Thyroid gland (tissue), 4 donors: Measurements from ENCODE around the gene HEPACAM. TPM values are rescaled to one million over a fixed set of nuclear protein-coding genes. Genes with fewer than 3 reads are reported as not detected.

Experiments used
- DNase-seq, 2 donors: peaks; one replicate each; pipeline ENCODE4 v3.0.0-alpha.2; 2019
- H3K27ac ChIP-seq, 3 donors: fragments of 200-600 bp; sonication (generic); 1 replicate in 2 of 3; 2 replicates in 1 of 3; pipeline ENCODE4 v1.5.1; 2016 to 2019; ENCODE audit warnings: mild to moderate bottlenecking in 1 of 3, moderate library complexity in 1 of 3
- H3K27me3 ChIP-seq: fragments of 200-600 bp; sonication (generic); one replicate; pipeline ENCODE4 v1.5.1; 2019
- H3K36me3 ChIP-seq, 2 donors: fragments of 200-600 bp; sonication (generic); one replicate each; pipeline ENCODE4 v1.5.1; 2016 to 2019
- H3K4me1 ChIP-seq, 2 donors: fragments of 200-600 bp; sonication (generic); one replicate each; pipeline ENCODE4 v1.5.1; 2017 to 2019
- H3K4me3 ChIP-seq, 3 donors: fragments of 200-600 bp; sonication (generic); replicated peaks in 1 of 3; 1 replicate in 2 of 3; 2 replicates in 1 of 3; pipeline ENCODE4 v1.5.1; 2016; ENCODE audit warnings: mild to moderate bottlenecking in 1 of 3
- H3K9me3 ChIP-seq: fragments of 200-600 bp; sonication (generic); one replicate; pipeline ENCODE4 v1.5.1; 2017
- CTCF ChIP-seq, 6 experiments: fragments of 200-600 bp in 3 of 6; fragments of 450-650 bp in 3 of 6; sonication (generic) in 3 of 6; IDR thresholded peaks; one replicate each; pipeline ENCODE4 v1.5.1; 2016 to 2019; ENCODE audit warnings: antibody characterized with exemption in 6 of 6, mild to moderate bottlenecking in 2 of 6, inconsistent platforms in 1 of 6, moderate library complexity in 1 of 6
- POLR2A ChIP-seq, 2 donors: fragments of 450-650 bp; IDR thresholded peaks; one replicate each; pipeline ENCODE4 v1.6.1; 2017; ENCODE audit warnings: antibody characterized with exemption in 2 of 2, mild to moderate bottlenecking in 2 of 2, moderate library complexity in 1 of 2
- WGBS, 2 donors: methylation state at CpG; one replicate each; pipeline ENCODE4 v1.1.5; 2017; 5-methylcytosine and 5-hydroxymethylcytosine counted together
- intact Hi-C: fragments of 100-400 bp; cut with DNase I; formaldehyde crosslinking; loops from one replicate; pipeline ENCODE4 v1.15.1; 2023
- total RNA-seq, 4 donors: library from RNA; depleted of rRNA; stranded (reverse); fragments of >200 nt; gene quantifications; one replicate each; pipeline ENCODE4 v1.2.3, GENCODE V29; 2016

Gene HEPACAM
- total RNA-seq, 4 donors from 2014 or later: 0.27 to 1.1 (median 0.45) TPM; not detected in 1

GRCh38 chr11:124889191-124890091, 46.4 kb downstream of the HEPACAM start:
- Histone ChIP-seq H3K4me3 (no peak overlapping the region), H3K27me3 (no peaks in the 10 kb centered on the region), H3K4me1 (peaks cover 0 to 10% of the 10 kb centered on the region in 2 donors), H3K27ac (no peak overlapping the region), H3K36me3 (no peaks in the 10 kb centered on the region), H3K9me3 (no peaks in the 10 kb centered on the region)
- DNase-seq: no peak
- intact Hi-C loops: no loop called here
- TF ChIP-seq CTCF (IDR thresholded peaks at IDR 0.05): no peak
- no peak for TF ChIP-seq POLR2A (IDR thresholded peaks at IDR 0.05)
- WGBS, 2 donors: 93 to 97% methylated on average over 2 of the region's 2 CpGs

GRCh38 chr11:124887667-124888013, 48.2 kb downstream of the HEPACAM start:
- Histone ChIP-seq H3K27me3 (no peaks in the 10 kb centered on the region), H3K36me3 (no peaks in the 10 kb centered on the region), H3K9me3 (no peaks in the 10 kb centered on the region), H3K4me3 (no peak overlapping the region), H3K4me1 (peaks cover 0 to 12% of the 10 kb centered on the region in 2 donors), H3K27ac (no peak overlapping the region)
- no peak for TF ChIP-seq POLR2A (IDR thresholded peaks at IDR 0.05)
- no peak for TF ChIP-seq CTCF (IDR thresholded peaks at IDR 0.05)
- DNase-seq: no peak
- intact Hi-C loops: no loop called here
- WGBS, 2 donors: 88 to 89% methylated on average over 3 of the region's 3 CpGs

- no peak for DNase-seq
- H3K4me1 ChIP-seq: peaks cover 0 to 14% of the 10 kb centered on the region in 2 donors
- no peaks in the 10 kb centered on the region for H3K36me3 ChIP-seq
- intact Hi-C loops: no loop called here
- WGBS, 2 donors: 85 to 88% methylated on average over 12 of the region's 12 CpGs
- no peak overlapping the region for H3K4me3 ChIP-seq
- no peak overlapping the region for H3K27ac ChIP-seq
- no peaks in the 10 kb centered on the region for H3K9me3 ChIP-seq
- no peaks in the 10 kb centered on the region for H3K27me3 ChIP-seq
- TF ChIP-seq POLR2A (IDR thresholded peaks at IDR 0.05) (no peak), CTCF (IDR thresholded peaks at IDR 0.05) (no peak)
These were observed 48.7 kb downstream of the HEPACAM start for GRCh38 chr11:124886978-124887666.

GRCh38 chr11:124886476-124886875, 49.4 kb downstream of the HEPACAM start:
- Histone ChIP-seq H3K4me3 (no peak overlapping the region), H3K36me3 (no peaks in the 10 kb centered on the region), H3K9me3 (no peaks in the 10 kb centered on the region), H3K4me1 (peaks cover 0 to 14% of the 10 kb centered on the region in 2 donors), H3K27ac (no peak overlapping the region), H3K27me3 (no peaks in the 10 kb centered on the region)
- DNase-seq: no peak
- intact Hi-C loops: no loop called here
- TF ChIP-seq POLR2A (IDR thresholded peaks at IDR 0.05) (no peak), CTCF (IDR thresholded peaks at IDR 0.05) (no peak)
- 75 to 82% methylated on average over 11 of the region's 11 CpGs for WGBS, 2 donors
